HCT116 (cell line): Measurements from ENCODE around the gene ANKRD2. TPM values are rescaled to one million over a fixed set of nuclear protein-coding genes. Genes with fewer than 3 reads are reported as not detected.

ENCODE experiments used
- ATAC-seq: fragments of 200-7000 bp; cut with Tn5 transposase; 2 replicates; pipeline ENCODE4 v1.9.1; 2020; ENCODE audit warnings: mild to moderate bottlenecking, moderate library complexity
- BruUV-seq: library from RNA; stranded (reverse); fragments of 400-500 nt; replicated peaks from 2 replicates; lab custom pipeline; 2021; lab: Mats Ljungman, UMichigan
- CTCF ChIA-PET: fragments of 300-600 bp; sonication (Branson Sonifier 250); formaldehyde crosslinking; loops from one replicate; lab custom pipeline; 2021; ENCODE audit warnings: antibody characterized with exemption; lab: Charles Lee
- POLR2A ChIA-PET: fragments of 300-600, 350-600 bp; sonication (Branson Sonifier 250); formaldehyde crosslinking; loops from one replicate; lab custom pipeline; 2021; ENCODE audit warnings: antibody characterized with exemption; lab: Charles Lee
- RAD21 ChIA-PET, 2 experiments: fragments of 300-600 bp; sonication (Branson Sonifier 250); formaldehyde crosslinking; loops; one replicate each; lab custom pipeline; 2023; ENCODE audit warnings: low total read pairs in 2 of 2; ENCODE audit not compliant: uncharacterized antibody in 2 of 2, unreplicated experiment in 2 of 2, low non-redundant PET in 1 of 2; lab: Charles Lee
- DNase-seq: peaks from one replicate; pipeline ENCODE4 v3.0.0-alpha.2; 2010; ENCODE audit warnings: low read depth, low spot score
- H2AFZ ChIP-seq: fragments of 200-600 bp; shearing (Covaris generic), sonication (generic); 2 replicates; pipeline ENCODE4 v1.6.1; 2017; ENCODE audit warnings: low read depth, mixed run types, mixed read lengths, antibody characterized with exemption, low read length; ENCODE audit not compliant: poor library complexity, severe bottlenecking
- H3K27ac ChIP-seq: 2 replicates; pipeline ENCODE4 v1.5.1; 2012; ENCODE audit warnings: low read depth, low read length
- H3K27me3 ChIP-seq: fragments of 200-600 bp; sonication (generic); 2 replicates; pipeline ENCODE4 v1.6.1; 2016; ENCODE audit warnings: mixed run types, low read length, mixed read lengths; ENCODE audit not compliant: insufficient read depth
- H3K36me3 ChIP-seq, 2 experiments: fragments of 200-500 bp in 1 of 2; fragments of 200-600 bp in 1 of 2; sonication (Bioruptor generic) in 1 of 2; sonication (generic) in 1 of 2; 2 replicates each; pipeline versions ENCODE4 v1.5.1 to v1.6.1; 2014 to 2016; ENCODE audit warnings: low read length in 2 of 2, inconsistent platforms in 1 of 2, mixed read lengths in 1 of 2, mixed run types in 1 of 2; ENCODE audit not compliant: insufficient read depth in 2 of 2, control insufficient read depth in 1 of 2
- H3K4me1 ChIP-seq, 2 experiments: fragments of 200-600 bp in 1 of 2; sonication (generic) in 1 of 2; 2 replicates each; pipeline versions ENCODE4 v1.5.1 to v1.6.1; 2012 to 2017; ENCODE audit warnings: low read length in 2 of 2, inconsistent platforms in 1 of 2, mild to moderate bottlenecking in 1 of 2, mixed read lengths in 1 of 2, mixed run types in 1 of 2, moderate library complexity in 1 of 2; ENCODE audit not compliant: insufficient read depth in 2 of 2, control insufficient read depth in 1 of 2
- H3K4me2 ChIP-seq: fragments of 200-600 bp; sonication (generic); 2 replicates; pipeline ENCODE4 v1.6.1; 2017; ENCODE audit warnings: mixed run types, low read length, mixed read lengths
- H3K4me3 ChIP-seq, 2 experiments: fragments of 200-600 bp in 1 of 2; sonication (generic) in 1 of 2; replicated peaks in 1 of 2; 2 replicates each; pipeline ENCODE4 v1.5.1; 2011 to 2016; ENCODE audit warnings: low read length in 2 of 2, control low read depth in 1 of 2, low read depth in 1 of 2, mild to moderate bottlenecking in 1 of 2, mixed read lengths in 1 of 2, mixed run types in 1 of 2
- H3K79me2 ChIP-seq: fragments of 200-600 bp; sonication (generic); 2 replicates; pipeline ENCODE4 v1.6.1; 2017; ENCODE audit warnings: mild to moderate bottlenecking, mixed run types, low read length, moderate library complexity, mixed read lengths; ENCODE audit not compliant: insufficient read depth
- H3K9ac ChIP-seq: fragments of 200-600 bp; sonication (generic); 2 replicates; pipeline ENCODE4 v1.6.1; 2016; ENCODE audit warnings: low read length, mixed read lengths
- H3K9me2 ChIP-seq: fragments of 200-600 bp; sonication (generic), shearing (Covaris generic); 2 replicates; pipeline ENCODE4 v1.6.1; 2017; ENCODE audit warnings: mixed run types, mild to moderate bottlenecking, moderate library complexity; ENCODE audit not compliant: insufficient read depth
- H3K9me3 ChIP-seq, 2 experiments: fragments of 200-500 bp in 1 of 2; fragments of 200-600 bp in 1 of 2; sonication (Bioruptor generic) in 1 of 2; sonication (generic) in 1 of 2; 2 replicates each; pipeline ENCODE4 v1.6.1; 2014 to 2017; ENCODE audit warnings: low read length in 2 of 2, mixed read lengths in 2 of 2, inconsistent platforms in 1 of 2, low read depth in 1 of 2, mild to moderate bottlenecking in 1 of 2, mixed run types in 1 of 2, moderate library complexity in 1 of 2; ENCODE audit not compliant: control insufficient read depth in 1 of 2, insufficient read depth in 1 of 2
- H4K20me1 ChIP-seq: fragments of 200-600 bp; sonication (generic), shearing (Covaris generic); 2 replicates; pipeline ENCODE4 v1.6.1; 2017; ENCODE audit warnings: mixed run types, mild to moderate bottlenecking, moderate library complexity; ENCODE audit not compliant: insufficient read depth
- EGR1 ChIP-seq: IDR thresholded peaks from 2 replicates; pipeline ENCODE4 v1.6.1; 2012; ENCODE audit warnings: low read depth
- ELF1 ChIP-seq: IDR thresholded peaks from 2 replicates; pipeline ENCODE4 v1.6.1; 2012; ENCODE audit warnings: low read depth, borderline replicate concordance
- EZH2 ChIP-seq: fragments of 200-600 bp; sonication (generic); IDR thresholded peaks from 2 replicates; pipeline ENCODE4 v1.6.1; 2017; ENCODE audit warnings: antibody characterized with exemption, mixed run types
- FOSL1 ChIP-seq: IDR thresholded peaks from 2 replicates; pipeline ENCODE4 v1.6.1; 2012; ENCODE audit warnings: low read depth
- POLR2A ChIP-seq: IDR thresholded peaks from 2 replicates; pipeline ENCODE4 v1.7.0; 2011; ENCODE audit warnings: borderline replicate concordance; ENCODE audit not compliant: insufficient read depth, insufficient read length; ENCODE audit errors: extremely low read depth
- POLR2AphosphoS5 ChIP-seq: IDR thresholded peaks from 2 replicates; pipeline ENCODE4 v1.6.1; 2011; ENCODE audit warnings: mild to moderate bottlenecking, low read depth, low read length, moderate library complexity
- SIN3A ChIP-seq: IDR thresholded peaks from 2 replicates; pipeline ENCODE4 v1.6.1; 2012; ENCODE audit warnings: low read depth
- SRF ChIP-seq: IDR thresholded peaks from 2 replicates; pipeline ENCODE4 v1.6.1; 2012; ENCODE audit warnings: low read depth
- TCF7L2 ChIP-seq: IDR thresholded peaks from 2 replicates; pipeline ENCODE4 v1.7.0; 2011; ENCODE audit warnings: borderline replicate concordance, inconsistent platforms; ENCODE audit not compliant: insufficient read depth, insufficient read length; ENCODE audit errors: extremely low read depth
- YY1 ChIP-seq: IDR thresholded peaks from 2 replicates; pipeline ENCODE4 v1.6.1; 2011; ENCODE audit warnings: low read length, low read depth, moderate library complexity, mild to moderate bottlenecking; ENCODE audit not compliant: insufficient replicate concordance; ENCODE audit errors: extremely low read depth
- ZFX ChIP-seq: fragments of 450-650 bp; IDR thresholded peaks from 2 replicates; pipeline ENCODE4 v1.6.1; 2017
- intact Hi-C: fragments of 100-400 bp; cut with micrococcal nuclease; formaldehyde crosslinking; loops from 2 replicates; pipeline ENCODE4 v1.10.0; 2022
- total RNA-seq: library from RNA; stranded (reverse); gene quantifications from one replicate; pipeline ENCODE4 v1.2.1, GENCODE V29; 2021; ENCODE audit not compliant: unreplicated experiment
- TF ChIP-seq, protein P1 (sequence below): IDR thresholded peaks from 2 replicates; pipeline ENCODE4 v1.6.1; 2012

The ANKRD2 gene
- total RNA-seq, 1 experiment from 2014 or later, result 0.15 TPM

DNA sequence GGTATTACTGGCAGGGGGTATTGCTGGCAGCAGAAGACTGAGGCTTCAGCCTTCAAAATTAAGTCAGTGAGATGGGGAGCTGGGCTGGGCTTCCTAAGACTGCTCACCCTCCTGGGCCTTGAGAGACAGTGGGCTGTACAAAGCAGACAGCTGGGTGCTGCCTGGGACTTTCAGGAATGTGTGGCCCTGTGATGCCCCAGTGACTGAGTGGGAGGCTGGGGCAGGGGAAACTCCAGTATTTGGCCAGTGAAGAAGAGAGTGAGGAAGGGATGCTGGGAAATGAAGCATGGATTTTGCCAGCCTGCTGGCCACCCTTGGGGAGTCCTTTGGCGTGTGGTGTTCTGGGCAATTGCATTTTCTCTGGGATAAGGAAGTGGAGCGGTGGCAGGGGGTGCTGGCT, 442 bp downstream of the ANKRD2 start:
- H3K4me3 ChIP-seq, result no peak overlapping the region
- POLR2A ChIA-PET, result interaction anchor here (1.8 kb wide), 1 partner anchor 114 kb away, joined by 3 read pairs; the partner anchor contains the start of gene AVPI1
- ATAC-seq (no peak), DNase-seq (no peak)
- RAD21 ChIA-PET, result interaction anchor here in 1 of 2 experiments (2.3 kb wide), 1 partner anchor 39 kb away, joined by 7 read pairs; no protein-coding TSS in a partner anchor
- TF ChIP-seq EZH2 (no peak), SRF (no peak), SIN3A (no peak), POLR2A (no peak)
- intact Hi-C loops, result no loop called here
- H3K27ac ChIP-seq, result peak overlapping the region; percentile 68; the same call in 1 of the 2 replicates
- H3K36me3 ChIP-seq, result no peaks in the 10 kb centered on the region
- H3K79me2 ChIP-seq, result no peaks in the 10 kb centered on the region
- CTCF ChIA-PET, result interaction anchor here (0.6 to 2.8 kb wide), 18 partner anchors 8 to 236 kb away, joined by 3 to 35 read pairs (median 6); partner anchors contain the start of gene HOGA1
- no peaks in the 10 kb centered on the region for H3K9me3 ChIP-seq
- no peaks in the 10 kb centered on the region for H3K27me3 ChIP-seq
- H3K4me2 ChIP-seq, result peak overlapping the region; percentile 92; the same call in 1 of the 2 replicates
- no peaks in the 10 kb centered on the region for H3K9me2 ChIP-seq
- peaks cover 53 to 60% of the 10 kb centered on the region in 2 experiments for H3K4me1 ChIP-seq
- 0 out of 2 replicates have a peak overlapping the region, but pooled peaks have one; percentile 67 for H3K9ac ChIP-seq
- no TSS peak for BruUV-seq
- no peak overlapping the region for H2AFZ ChIP-seq
- no peaks in the 10 kb centered on the region for H4K20me1 ChIP-seq

DNA sequence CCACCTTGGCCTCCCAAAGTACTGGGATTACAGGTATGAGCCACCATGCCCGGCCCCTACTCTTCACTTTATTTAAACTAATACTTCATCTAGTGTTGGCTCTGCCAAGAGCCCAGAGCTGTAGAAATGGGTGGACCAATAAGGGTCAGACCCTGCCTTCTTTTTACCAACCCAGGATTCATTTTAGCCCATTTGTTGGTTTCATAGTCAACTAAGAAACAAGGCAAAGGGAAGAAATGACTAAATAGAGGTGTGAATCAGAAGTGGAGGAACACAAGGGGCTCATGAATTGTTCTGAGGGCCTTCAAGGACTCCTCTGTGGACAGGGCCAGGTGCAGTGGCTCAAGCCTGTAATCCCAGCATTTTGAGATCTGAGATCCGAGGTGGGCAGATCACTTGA, 1.1 kb downstream of the ANKRD2 start:
- no peak for ATAC-seq
- H3K4me2 ChIP-seq, result peak overlapping the region; percentile 76; the same call in 1 of the 2 replicates
- H3K4me1 ChIP-seq, result peaks cover 53 to 60% of the 10 kb centered on the region in 2 experiments
- no peaks in the 10 kb centered on the region for H3K9me2 ChIP-seq
- BruUV-seq, result no TSS peak
- 0 out of 2 replicates have a peak overlapping the region, but pooled peaks have one; percentile 69 for H3K27ac ChIP-seq
- no peak for DNase-seq
- TF ChIP-seq YY1, result no peak
- TF ChIP-seq TCF7L2, result no peak
- no peak for TF ChIP-seq ZFX
- TF ChIP-seq ELF1, result no peak
- no peak for TF ChIP-seq EGR1
- no peak for TF ChIP-seq SRF
- TF ChIP-seq, protein P1, sequence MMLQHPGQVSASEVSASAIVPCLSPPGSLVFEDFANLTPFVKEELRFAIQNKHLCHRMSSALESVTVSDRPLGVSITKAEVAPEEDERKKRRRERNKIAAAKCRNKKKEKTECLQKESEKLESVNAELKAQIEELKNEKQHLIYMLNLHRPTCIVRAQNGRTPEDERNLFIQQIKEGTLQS, result no peak
- TF ChIP-seq FOSL1, result no peak
- TF ChIP-seq POLR2AphosphoS5, result no peak
- H3K9me3 ChIP-seq, result no peaks in the 10 kb centered on the region
- no peak overlapping the region for H3K9ac ChIP-seq
- H3K79me2 ChIP-seq, result no peaks in the 10 kb centered on the region
- ChIA-PET CTCF (interaction anchor here (1.4 kb wide), 1 partner anchor 25 kb away, joined by 3 read pairs; no protein-coding TSS in a partner anchor), POLR2A (interaction anchor here (1.8 kb wide), 1 partner anchor 114 kb away, joined by 3 read pairs; the partner anchor contains the start of gene AVPI1), RAD21 (interaction anchor here in 1 of 2 experiments (1.2 kb wide), 1 partner anchor 39 kb away, joined by 3 read pairs; no protein-coding TSS in a partner anchor)
- intact Hi-C loops, result loop anchor here (2.0 kb wide), 1 partner anchor 31 kb away; no protein-coding TSS in a partner anchor
- H3K4me3 ChIP-seq, result no peak overlapping the region
- no peaks in the 10 kb centered on the region for H3K27me3 ChIP-seq
- no peak overlapping the region for H2AFZ ChIP-seq
- no peaks in the 10 kb centered on the region for H3K36me3 ChIP-seq
- no peaks in the 10 kb centered on the region for H4K20me1 ChIP-seq
